T47D (cell line): ENCODE measurements around the gene ABCA10.
"Not testable (repeated sequence)": the region's sequence is repeated elsewhere in the genome, so short reads cannot be mapped to it uniquely, and the experiment has no call there.

Source experiments
- DNase-seq, 2 experiments: peaks; one replicate each; pipeline versions ENCODE4 v3.0.0 to v3.0.0-alpha.2; 2011 to 2012; ENCODE audit warnings: low read depth in 1 of 2, low spot score in 1 of 2
- JUND ChIP-seq: IDR thresholded peaks from 2 replicates; pipeline ENCODE4 v1.6.1; 2012; ENCODE audit warnings: low read depth
- in situ Hi-C: cut with HindIII; loops from 2 replicates; pipeline ENCODE4 v1.10.0; 2016; ENCODE audit warnings: low sequenced_read_pairs, low pct_unique_long_range_greater_than_20kb

ABCA10 gene

GRCh38 chr17:69228576-69228975, at the start of gene ABCA10:
Gene ABCA10 (minus strand): TSS chr17:69228824. CDS start chr17:69225358, 3,466 bp downstream.
- in situ Hi-C loops: no loop called here
- DNase-seq: no peak
- no peak for TF ChIP-seq JUND

GRCh38 chr17:69276279-69276678, 47.7 kb upstream of the ABCA10 start:
- DNase-seq, in situ Hi-C loops: not testable (repeated sequence)

- in situ Hi-C loops: no loop called here
- no peak for DNase-seq
- no peak for TF ChIP-seq JUND
These were observed 47.1 kb upstream of the ABCA10 start for GRCh38 chr17:69275751-69276150.

- no peak for DNase-seq
- in situ Hi-C loops: no loop called here
- TF ChIP-seq JUND: no peak
These were observed 42.4 kb upstream of the ABCA10 start for GRCh38 chr17:69271023-69271422.

- DNase-seq: no peak
- no peak for TF ChIP-seq JUND
- in situ Hi-C loops: no loop called here
These were observed 40.7 kb upstream of the ABCA10 start for GRCh38 chr17:69269131-69269998.

GRCh38 chr17:69268543-69269014, 40.0 kb upstream of the ABCA10 start:
- in situ Hi-C loops: no loop called here
- no peak for DNase-seq
- TF ChIP-seq JUND: no peak

- TF ChIP-seq JUND: no peak
- in situ Hi-C loops: no loop called here
- no peak for DNase-seq
These were observed 38.6 kb upstream of the ABCA10 start for GRCh38 chr17:69267219-69267618.

GRCh38 chr17:69265873-69266272, 37.2 kb upstream of the ABCA10 start:
- DNase-seq: no peak
- in situ Hi-C loops: no loop called here
- TF ChIP-seq JUND: no peak

GRCh38 chr17:69254187-69254586, 25.6 kb upstream of the ABCA10 start:
- no peak for DNase-seq
- in situ Hi-C loops: no loop called here
- no peak for TF ChIP-seq JUND

- in situ Hi-C loops: no loop called here
- TF ChIP-seq JUND: no peak
- DNase-seq: no peak
These were observed 22.0 kb upstream of the ABCA10 start for GRCh38 chr17:69250641-69251040.

GRCh38 chr17:69246726-69247375, 18.2 kb upstream of the ABCA10 start:
- TF ChIP-seq JUND: no peak
- in situ Hi-C loops: no loop called here
- DNase-seq: peak; percentile 23 to 63

GRCh38 chr17:69246202-69246601, 17.6 kb upstream of the ABCA10 start:
- no peak for DNase-seq
- TF ChIP-seq JUND: no peak
- in situ Hi-C loops: no loop called here

- in situ Hi-C loops: no loop called here
These were observed 17.0 kb upstream of the ABCA10 start for GRCh38 chr17:69245617-69246016.

More at GRCh38 chr17:69245617-69246016, 17.0 kb upstream of the ABCA10 start:
- no peak for DNase-seq
- TF ChIP-seq JUND: no peak
